Stimulated activated CD8-positive, alpha-beta memory T cell treated with anti-CD3 and anti-CD28 coated beads, Interleukin-12 subunit alpha, Interleukin-12 subunit beta, amount 100 ng/mL, for 1 hour (primary cell): ENCODE results near the gene ARF1.

Experiments
- DNase-seq: peaks from one replicate; pipeline ENCODE4 v3.0.0-alpha.2; 2020; ENCODE audit warnings: low read depth

ARF1 gene

DNA sequence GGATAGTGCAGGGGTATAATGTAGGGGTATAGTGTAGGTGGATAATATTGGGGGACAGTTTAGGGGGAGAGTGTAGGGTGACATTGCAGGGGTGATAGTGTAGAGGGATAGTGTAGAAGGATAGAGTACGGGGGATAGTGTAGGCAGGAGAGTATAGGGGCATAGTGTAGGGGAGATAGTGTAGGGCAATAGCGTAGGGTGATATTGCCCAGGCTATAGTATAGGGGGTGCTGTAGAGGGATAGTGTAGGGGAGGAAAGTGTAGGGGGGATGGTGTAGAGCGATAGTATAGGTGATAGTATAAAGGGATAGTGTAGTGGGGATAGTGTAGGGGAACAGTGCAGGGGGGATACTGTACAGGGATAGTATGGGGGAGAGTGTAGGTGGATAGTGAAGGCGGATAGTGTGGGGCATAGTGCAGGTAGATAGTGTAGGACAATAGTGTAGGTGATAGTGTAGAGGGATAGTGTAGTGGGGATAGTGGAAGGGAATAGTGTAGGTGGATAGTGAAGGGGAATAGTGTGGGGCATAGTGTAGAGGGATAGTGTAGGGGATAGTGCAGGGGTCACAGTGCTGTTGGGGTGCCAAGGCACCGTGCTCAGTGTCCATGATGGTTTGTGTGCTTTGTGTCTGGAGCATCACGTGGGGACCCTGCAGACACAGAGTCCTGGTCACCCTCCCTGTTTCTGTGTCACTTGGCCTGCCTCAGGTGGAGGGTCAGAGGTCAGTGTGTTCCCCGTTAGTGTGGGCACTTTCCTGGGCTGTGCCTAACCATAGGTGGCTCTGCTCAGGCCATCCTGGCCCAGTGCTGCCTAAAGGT lies 10.5 kb upstream of the ARF1 start:
- no peak for DNase-seq

DNA sequence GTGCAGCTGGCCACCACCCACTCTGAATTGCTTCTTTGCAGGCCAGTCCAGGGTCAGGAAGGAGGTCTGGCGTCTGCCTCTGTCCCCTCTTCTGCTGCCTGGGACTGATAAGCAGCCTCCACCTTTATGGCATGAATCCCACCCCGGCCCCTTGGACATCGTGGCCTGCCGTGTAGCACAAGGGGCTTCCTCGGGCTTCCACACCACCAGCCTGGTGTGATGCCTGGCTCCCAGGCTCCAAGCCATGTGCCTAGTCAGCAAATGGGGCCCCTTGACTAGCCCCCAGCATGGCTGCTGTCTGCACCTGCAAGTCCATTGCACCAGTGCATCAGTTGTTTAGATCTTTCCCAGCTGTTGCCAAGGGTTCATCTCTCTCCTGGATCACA lies 9.9 kb upstream of the ARF1 start:
- DNase-seq, result no peak

DNA sequence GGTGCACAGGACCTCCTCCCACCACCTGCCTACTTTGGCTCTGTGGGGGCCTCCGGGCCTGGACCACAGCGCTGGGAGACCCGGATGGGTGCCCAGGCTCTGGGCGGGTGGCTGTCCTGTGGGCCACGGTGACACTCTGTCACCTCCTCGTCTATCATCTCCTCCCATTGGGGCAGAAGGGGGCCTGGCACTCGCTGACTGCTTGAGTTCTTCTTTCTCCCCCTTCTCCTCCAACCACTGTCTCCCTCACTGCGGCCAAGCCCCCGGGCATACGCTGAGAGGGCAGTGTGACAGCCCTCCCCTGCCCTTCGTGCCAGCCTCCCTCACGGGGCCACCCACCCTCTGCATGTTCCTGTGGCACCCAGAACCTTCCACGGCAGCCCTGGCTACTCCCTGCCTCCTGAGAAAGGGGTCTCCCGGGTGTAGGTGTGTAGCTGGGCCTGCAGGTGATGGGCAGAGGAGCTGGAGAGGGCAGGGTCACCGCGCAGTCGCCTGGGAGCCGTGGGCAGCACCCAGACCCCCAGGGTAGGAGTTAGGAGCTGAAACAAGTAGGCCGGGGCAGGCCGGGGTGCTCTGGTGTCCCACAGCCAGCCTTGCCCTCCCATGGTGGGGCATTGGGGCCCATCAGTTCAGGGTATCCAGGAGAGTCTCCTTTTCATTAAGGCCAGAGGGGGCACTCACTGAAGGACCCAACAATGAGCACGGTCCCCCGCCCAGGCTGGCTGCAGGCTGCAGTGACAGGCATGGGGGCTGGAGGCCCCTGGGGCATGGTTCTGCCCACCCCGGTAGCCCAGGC lies 9.2 kb upstream of the ARF1 start:
- no peak for DNase-seq

GRCh38 chr1:228073857-228074545 lies 8.5 kb upstream of the ARF1 start:
- no peak for DNase-seq

- DNase-seq, result no peak
These were observed 7.4 kb upstream of the ARF1 start for GRCh38 chr1:228074954-228075730.

GRCh38 chr1:228075801-228076271 lies 6.7 kb upstream of the ARF1 start:
- no peak for DNase-seq

DNA sequence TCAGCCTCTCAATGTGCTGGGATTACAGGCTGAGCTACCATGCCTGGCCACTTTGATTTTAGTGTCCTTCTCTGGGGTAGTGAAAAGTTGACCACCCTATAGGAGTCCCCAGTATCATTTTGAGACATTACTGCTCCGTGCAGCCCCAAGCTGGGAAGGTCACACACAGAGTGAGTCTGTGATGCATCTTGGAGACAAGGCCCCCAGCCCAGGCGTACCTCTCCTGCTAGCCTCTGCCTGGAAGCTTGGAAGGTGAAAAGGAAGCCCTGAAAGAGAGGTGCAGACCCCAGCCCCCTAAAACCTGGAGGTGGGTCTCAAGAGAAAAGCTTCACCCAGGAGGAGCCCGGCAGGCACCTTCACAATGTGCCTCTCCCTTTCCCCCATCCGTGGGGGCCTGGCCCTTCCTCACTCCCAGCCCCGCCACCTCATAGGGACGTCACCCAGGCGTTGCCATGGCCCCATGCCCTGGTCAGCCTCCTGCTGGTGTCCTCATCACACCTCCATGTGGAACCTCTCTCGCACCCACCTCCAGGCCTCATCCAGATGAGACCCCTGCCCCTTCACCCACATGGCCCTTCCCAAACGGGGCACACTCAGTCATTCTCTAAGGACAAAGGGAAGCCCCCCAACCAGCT lies 5.6 kb upstream of the ARF1 start:
- no peak for DNase-seq

DNA sequence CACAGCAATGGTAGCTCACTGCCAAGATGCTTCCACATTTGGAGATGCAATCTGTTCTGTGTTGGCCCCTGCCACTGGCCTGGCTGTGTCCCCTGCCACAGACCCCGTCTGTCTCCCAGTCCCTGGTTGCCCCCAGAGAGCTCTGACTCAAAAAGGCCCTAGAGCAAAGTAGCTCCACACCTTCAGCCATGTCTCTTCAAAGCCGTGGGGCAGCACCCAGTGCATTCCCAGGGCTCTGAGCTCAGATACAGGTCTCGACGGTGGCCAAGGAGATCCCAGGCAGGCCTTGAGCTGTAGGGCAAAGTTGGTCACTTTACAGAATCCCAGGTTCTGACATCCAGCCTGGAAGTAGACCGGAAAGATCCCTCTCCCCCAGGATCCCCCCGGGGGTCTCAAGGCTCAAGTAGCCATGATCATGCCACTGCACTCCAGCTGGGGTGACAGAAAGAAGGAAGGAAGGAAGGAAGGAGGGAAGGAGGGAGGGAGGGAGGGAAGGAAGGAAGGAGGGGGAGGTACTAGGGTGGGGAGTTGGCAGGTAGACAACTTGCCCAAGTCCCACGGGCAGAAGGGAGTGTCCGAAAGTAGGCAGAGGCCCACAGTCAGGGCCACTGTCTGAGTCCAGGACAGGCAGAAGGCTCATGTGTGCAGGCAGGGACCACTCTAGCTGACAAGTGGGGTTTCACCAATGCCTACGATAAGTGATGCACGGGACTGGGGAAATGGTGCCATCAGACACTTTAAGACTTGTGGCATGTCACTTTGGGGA lies 4.8 kb upstream of the ARF1 start:
- no peak for DNase-seq

DNA sequence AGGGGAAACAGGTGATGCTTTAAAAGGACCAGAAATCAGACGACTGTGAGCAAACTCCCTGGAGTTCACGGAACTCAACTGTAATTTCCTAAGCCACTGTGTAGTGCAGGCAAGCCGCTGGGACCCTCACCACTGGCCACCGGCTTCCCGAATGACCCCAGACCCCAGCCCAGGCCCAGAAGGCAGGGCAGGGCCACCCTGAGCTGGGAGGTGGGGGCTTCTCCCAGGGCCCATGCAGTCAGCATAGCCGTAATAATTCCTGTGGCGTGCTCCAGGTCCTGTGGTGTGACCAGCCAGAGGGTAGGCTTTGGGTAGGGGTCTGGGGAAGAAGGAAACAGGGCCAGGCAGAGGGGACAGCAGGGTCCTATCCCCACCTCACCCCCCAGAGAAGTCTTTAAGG lies 3.5 kb upstream of the ARF1 start:
- DNase-seq, result no peak

- no peak for DNase-seq
These were observed 2.8 kb upstream of the ARF1 start for GRCh38 chr1:228079601-228080263.

- no peak for DNase-seq
These were observed 1.4 kb upstream of the ARF1 start for GRCh38 chr1:228081144-228081543.

DNA sequence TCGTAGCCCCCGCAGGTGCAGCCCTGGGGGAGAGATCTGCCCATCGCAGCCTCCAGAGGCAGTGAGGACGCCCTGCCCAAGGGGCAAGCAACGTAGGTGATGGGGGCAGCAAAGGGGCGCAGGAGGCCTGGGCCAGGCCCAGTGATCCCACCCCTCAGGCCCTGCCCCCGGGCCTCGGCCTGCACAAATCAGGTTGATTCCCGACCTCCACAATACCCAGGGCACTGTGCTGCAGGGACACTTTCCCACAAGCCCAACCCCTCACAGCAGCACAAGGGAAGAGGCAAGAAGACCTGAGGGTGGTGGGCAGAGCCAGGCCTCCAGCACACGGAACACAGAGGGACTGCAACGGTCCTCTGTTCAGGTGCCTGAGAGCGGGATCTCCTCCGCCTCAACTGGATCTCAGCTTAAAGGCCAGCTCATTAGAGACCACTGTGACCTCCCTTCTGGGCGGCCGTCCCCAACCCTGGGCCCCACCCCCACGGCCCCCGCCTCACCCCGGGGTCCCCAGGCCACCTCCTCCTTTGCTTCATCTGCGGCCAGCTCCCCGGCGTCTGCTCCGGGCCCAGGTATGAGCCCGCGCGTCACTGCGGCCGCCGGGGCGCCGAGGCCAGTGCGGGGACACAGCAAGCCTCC lies 812 bp upstream of the ARF1 start:
- DNase-seq, result no peak

DNA sequence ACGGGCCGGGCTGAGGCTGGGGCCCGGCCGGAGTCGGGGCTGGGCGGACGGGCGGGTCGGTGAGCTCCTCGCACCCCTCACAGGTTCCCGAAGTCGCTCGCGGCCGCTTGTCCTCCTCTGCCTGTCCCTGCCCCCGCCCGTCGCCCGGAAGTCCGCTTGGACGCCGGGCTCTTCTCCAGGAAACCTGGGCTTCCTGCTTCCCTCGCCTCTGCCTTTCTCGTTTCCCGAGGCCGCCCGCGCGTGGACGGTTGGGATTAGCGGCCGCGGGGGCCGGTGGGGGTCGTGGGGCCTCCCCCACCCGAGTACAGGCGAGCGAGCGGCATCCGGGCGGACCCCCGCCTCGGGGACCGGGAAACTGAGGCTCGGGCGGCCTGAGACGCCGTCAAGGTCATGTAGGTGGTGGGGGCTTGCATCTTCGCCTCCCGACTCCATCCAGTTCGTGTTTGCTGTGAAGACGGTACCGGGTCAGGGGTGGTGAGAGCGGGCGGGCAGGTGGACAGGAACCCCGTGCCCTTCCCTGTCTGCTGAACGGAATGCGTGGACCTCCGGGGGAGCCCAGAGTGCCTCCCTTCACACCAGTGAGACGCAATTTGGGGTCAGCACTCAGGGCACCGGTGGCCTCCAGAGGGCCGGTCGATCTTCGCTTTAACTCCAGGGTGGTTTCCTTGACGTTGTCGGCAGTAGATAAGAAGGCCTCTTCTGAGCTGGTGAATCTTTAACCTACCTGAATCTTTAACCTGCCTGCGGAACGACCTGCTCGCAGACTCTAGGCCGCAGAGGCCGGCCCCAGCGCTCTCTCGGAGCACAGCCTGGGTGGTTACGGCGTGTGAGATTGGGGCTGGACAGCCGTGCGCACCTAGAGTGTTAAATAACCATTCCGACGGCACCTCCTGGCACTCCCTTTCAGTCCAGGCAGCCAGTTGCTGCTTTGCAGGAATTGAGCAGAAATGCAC lies 686 bp downstream of the ARF1 start:
- DNase-seq, result no peak

- DNase-seq, result no peak
These were observed 1.4 kb downstream of the ARF1 start for GRCh38 chr1:228083871-228084278.

DNA sequence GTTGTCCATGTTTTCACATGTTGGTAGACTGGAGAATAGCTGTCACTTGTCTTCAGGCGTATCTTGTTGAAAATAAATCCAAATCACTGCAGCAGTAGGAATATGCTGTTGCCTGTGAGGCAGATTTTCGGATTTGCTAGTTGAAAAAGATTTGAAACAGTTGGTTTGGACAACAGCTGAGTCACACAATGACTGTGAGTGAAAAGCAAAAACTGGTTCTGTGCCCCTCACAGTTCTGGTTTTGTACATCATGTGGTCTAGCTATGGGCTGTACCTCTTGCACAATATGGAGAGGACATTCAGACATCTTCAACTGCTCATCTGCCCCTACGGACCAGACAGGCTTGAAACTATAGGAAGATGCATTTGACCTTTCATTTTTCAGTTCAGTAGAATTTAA lies 1.8 kb downstream of the ARF1 start:
- DNase-seq, result no peak

GRCh38 chr1:228084797-228085196 lies 2.3 kb downstream of the ARF1 start:
- no peak for DNase-seq

- DNase-seq, result no peak
These were observed 2.9 kb downstream of the ARF1 start for GRCh38 chr1:228085287-228085951.

GRCh38 chr1:228087771-228088251 lies 5.3 kb downstream of the ARF1 start:
- no peak for DNase-seq
